Daoy (cell line): ENCODE measurements around the gene PPP1R7. TPM values are rescaled to one million over a fixed set of nuclear protein-coding genes. Genes with fewer than 3 reads are reported as not detected.

Experiments
- DNase-seq: peaks from one replicate; pipeline ENCODE4 v3.0.0-alpha.2; 2015; ENCODE audit warnings: low read depth
- total RNA-seq: library from RNA; depleted of rRNA; stranded (reverse); fragments of >200 nt; shearing (Covaris generic); gene quantifications from 2 replicates; pipeline ENCODE4 v1.2.3, GENCODE V29; 2014

Gene PPP1R7
- total RNA-seq, 1 experiment from 2014 or later: 74.7 TPM

DNA sequence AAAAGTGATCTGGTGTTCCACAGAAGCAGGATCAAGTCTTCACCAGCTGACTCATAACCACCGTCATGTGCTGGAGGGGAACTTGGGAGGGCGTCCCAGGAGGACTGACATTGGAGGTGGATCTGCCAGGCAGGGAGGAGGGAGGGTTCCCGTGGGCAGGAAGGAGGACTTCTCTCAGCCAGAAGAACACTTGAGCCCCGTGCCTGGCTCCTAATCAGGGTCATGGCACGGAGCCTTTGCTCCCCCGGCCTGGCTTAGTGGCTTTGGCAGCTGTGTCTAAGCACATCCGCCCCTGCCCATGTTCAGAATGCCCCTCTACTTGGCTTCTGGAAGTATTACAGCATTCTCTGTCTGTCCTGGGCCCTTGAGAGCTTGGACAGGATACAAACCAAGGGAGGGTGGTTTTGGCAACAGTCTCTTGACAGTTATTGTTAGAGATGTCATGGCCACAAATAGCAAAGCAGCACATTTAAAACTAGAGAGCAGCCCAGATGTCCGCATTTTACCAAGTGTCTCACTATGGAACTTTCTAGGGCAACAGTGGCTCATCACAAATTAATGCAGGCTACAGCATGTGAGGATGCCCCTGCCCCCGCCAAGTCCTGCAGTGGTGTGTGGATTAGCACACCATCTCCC, 11.5 kb downstream of the PPP1R7 start:
- DNase-seq: peak; percentile 77

- DNase-seq: no peak
Measured at GRCh38 chr2:241163601-241164118, 13.4 kb downstream of the PPP1R7 start.

DNA sequence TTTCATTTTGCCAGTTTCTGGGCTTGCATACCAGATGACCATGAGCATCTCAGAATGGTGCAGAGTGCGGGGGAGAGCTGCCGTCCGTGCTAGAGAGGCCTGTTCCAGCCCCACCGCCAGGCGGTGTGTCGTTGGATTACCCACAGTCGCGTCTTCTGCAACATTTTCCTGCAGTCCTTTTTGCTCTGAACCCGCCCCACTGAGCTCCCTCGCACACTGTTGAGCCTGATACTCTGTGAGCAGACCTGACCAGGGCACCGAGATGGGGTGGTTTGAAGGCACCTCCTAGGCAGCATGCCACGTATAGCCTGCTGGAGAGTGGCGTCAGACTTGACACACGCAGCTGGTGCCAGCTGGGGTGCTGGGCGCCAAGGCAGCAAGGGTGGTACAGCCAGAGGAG, 18.1 kb downstream of the PPP1R7 start:
- DNase-seq: no peak

- DNase-seq: no peak
Measured at GRCh38 chr2:241173557-241173956, 23.3 kb downstream of the PPP1R7 start.

DNA sequence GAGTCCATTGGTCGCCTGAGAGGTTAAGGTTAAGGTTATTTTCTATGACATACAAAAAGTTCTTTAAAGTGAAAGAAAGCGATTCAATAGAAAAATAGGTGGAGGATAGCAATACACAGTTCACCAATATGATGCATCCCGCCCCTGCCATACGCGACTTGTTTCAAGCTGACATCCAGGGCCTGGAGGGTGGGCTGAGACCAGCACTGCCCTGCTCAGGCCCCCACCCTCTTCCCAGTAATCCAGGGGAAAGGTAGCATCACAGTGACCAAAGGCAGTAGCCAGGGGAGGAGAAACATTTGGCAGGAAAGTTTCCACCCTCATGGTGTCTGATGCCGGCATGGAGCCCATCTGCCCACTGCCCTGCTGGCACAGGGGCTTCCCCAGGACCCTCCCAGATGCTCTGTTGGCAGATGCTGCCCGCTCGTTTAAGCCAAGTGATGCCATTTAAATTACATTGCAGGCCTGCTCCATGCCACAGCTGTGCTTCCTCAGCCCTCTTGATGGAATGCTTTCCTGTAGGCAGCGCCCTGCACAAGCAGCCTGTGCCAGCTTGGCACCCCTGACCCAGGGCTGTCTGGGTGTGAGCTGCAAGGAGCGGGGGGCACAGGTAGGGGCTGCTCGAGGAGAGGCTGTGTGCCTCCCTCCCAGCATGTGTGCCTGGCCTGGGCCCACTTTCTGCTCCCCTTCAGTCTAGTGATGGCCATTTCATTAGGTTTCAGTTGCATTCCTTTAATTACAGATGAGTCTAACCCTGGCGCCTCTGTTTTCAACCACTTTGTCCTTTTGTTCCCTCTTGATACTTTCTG, 27.5 kb downstream of the PPP1R7 start:
- no peak for DNase-seq

- DNase-seq: no peak
Measured at GRCh38 chr2:241178961-241179360, 28.7 kb downstream of the PPP1R7 start.

DNA sequence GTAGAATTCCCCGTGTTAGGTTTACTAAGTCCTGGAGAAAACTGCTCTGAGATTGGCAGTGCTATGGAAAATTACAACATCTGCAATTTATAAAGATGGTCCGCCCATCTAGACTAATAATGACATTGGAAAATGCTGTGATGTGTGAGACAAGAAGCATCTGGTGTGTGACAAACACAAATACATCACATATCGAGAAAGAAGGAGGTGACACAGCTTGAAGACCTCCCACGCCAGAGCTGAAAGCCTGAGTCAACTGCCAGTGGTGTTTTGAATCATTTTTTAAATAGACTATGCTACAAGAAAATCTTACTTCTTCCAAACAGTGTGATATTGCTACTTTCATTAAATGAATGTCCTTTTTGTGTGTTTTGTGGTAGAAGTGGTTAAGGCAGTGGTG, 29.6 kb downstream of the PPP1R7 start:
- no peak for DNase-seq

DNA sequence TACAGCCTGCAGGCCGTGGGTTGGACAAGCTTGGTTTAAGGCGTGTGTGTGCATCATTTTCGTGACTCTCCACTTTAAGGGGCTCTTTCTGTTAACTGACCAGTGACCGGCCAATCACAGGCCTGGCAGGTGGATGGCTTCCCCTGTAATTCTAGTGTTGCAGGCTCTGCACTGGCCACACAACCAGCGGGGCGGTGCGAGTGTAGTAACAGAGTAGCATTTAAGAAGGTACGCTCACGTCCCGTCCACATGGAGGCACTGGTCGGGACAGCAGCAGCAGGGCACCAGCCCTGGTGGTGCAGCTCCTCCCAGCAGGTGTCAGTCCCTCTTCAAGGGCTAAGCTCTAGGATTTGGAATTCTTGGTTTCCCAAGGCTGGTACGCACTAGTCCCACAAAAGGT, 30.2 kb downstream of the PPP1R7 start:
- no peak for DNase-seq

GRCh38 chr2:241182126-241182525, 31.9 kb downstream of the PPP1R7 start:
- DNase-seq: no peak

GRCh38 chr2:241182531-241183133, 32.4 kb downstream of the PPP1R7 start:
- no peak for DNase-seq

DNA sequence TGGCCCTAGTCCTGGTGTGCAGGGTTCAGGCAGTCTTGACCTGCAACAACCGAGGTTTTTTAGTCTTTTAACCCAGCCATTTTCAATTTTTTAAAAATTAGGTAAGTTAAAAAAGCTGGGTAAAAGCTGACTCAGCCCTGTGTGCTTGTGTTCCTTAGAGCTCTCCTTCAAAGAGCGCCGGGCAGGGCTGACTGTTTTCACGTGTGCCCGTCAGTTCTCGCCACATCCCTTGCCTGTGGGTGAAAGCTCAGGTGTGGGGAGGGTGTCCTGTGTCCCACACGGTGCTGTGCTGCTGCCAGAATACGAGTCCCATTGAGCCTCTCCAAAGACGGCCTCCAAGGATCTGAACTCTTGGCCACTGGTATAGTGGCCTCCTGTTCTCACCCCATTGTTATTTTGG, 33.0 kb downstream of the PPP1R7 start:
- no peak for DNase-seq

GRCh38 chr2:241184901-241185300, 34.6 kb downstream of the PPP1R7 start:
- DNase-seq: no peak

DNA sequence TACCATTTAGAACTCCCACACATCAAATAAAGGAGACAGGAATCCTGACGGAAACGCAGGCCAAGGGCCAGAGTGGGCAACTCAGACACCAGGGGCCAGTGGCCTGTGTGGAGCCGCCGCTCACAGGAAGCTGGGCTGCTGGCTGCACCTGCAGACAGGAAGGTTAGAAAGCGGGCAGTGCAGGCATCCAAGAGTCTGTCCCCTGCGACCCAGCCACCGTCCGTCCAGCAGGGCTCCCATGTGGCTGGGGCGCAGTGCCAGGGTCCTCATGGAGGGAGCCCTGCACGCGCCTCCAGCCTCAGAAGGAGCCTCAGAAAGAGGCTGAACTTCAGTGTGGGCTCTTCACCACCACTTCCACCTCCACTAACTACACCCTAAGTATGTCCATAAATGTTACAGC, 35.7 kb downstream of the PPP1R7 start:
- no peak for DNase-seq

DNA sequence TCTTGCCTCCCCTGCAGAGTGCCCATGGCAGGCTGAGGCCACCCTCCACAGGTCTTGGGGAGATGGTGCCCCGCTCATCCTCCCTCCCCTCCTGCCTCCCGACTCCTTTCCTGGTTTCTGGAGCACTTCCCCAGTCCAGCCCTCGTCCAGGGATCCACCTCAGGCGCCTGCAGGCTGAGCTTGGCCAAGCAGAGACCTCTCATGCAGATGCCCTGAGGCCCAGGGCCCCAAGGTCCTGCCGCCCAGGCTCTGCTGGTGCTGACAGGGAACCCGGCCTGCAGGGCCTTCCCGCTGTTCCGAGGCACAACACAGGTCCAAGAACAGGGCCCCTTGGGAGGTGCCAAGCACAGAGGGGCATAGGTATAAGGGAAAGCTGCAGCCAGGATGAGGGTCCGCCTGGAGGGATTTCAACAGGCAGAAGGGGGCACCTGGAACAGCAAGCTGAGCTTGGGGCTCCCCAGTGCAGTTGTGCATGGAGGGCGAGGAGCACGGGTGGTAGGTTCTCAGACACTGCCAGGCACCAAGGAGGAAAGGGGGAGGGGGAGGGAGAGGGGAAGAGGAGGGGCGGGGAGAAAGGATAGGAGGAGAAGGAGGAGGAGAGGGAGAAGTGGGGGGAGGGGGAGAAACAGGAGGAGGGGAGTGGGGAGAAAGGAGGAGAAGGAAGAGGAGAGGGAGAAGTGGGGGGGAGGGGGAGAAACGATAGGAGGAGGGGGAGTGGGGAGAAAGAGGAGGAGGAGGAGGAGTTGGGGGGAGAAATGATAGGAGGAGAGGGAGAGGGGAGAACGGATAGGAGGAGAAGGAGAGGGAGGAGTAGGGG, 37.0 kb downstream of the PPP1R7 start:
- DNase-seq: no peak

GRCh38 chr2:241187918-241188234, 37.6 kb downstream of the PPP1R7 start:
- no peak for DNase-seq

DNA sequence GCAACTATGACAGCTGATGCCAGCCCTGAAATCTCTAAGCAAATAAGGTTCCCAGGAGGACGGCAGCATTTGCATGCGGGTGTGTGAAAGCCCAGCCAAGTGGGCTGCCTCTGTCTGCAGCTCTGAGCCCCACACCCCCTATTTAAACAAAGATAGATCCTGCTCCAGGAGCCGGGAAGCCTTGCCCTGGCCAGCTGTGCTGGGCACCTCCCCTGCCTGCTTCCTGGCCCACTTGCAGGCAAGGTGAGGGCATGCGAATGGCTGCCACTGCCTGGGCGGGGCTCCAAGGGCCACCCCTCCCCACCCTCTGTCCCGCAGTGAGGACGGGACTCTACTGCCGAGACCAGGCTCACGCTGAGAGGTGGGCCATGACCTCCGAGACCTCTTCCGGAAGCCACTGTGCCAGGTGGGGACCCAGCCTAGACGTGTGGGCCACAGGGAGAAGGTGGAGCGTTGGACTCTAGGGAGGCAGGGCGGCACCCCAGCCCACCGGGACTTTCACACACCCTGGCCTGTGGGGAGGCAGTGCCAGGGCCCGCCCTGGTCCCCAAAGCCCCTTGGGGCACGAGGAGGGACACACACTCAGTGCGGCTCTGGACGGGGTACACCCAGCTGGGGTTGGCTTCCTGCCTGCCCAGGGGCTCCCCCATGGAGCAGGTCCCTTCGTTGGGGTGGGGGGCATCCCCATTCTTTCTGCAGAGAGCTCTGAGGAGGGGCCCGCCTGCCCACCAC, 38.3 kb downstream of the PPP1R7 start, which contains the start of gene ANO7:
Gene ANO7, plus strand, starts transcription at position 317 of the 732 bp plus-strand sequence. CDS start 1,387 bp downstream, outside the sequence.
- no peak for DNase-seq

GRCh38 chr2:241189093-241189855, 39.0 kb downstream of the PPP1R7 start:
- DNase-seq: no peak

DNA sequence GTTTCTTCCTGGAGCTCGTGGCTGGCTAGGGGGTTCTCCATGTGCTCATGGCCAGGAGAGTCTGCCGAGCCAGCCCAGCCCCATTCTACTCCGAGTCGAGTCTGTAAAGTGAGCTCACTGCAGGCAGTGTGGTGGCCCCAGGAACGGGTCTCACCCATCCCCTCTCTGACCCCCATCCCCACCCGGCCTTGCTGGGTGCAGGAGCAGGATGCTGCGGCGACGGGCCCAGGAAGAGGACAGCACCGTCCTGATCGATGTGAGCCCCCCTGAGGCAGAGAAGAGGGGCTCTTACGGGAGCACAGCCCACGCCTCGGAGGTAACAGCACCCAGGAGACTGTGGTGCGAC, 39.6 kb downstream of the PPP1R7 start:
- no peak for DNase-seq

DNA sequence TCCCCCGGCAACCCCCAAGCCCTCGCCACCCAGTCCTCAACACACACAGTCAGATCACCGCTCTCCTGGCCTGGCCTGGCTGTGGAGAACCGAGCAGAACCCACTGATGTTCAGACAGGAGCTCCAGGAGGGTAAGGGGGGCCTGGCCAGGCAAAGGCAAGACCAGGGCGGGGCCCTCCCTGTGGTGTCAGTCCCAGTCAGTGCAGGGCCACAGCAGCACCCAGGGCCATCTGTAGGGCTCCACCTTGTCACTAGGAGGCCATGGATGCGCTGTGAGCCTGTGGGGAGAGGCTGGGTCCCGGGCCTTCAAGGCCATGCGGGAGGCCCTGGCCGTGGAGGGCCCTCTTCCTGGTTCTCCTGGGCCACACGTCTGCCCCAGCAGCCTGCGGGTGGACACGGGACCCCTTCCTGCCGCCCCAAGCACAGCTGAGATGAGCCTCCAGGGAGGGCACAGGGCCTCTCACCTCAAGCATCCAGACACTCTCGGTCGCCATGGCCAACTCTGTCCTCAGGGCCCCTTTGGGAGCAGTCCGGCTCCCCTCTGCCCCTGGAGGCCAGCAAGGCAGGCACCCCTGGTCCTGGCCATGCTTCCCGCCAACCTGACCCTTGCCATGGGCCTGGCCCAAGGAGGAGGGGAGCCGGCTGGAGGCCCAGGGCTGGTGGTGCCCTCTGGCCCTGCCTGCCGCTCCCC, 40.2 kb downstream of the PPP1R7 start:
- DNase-seq: no peak

GRCh38 chr2:241191081-241191480, 40.8 kb downstream of the PPP1R7 start:
- DNase-seq: no peak
